ENCODE data around the gene PAX5.
A peak's percentile ranks its signal among the peaks of the same experiment; 100 is the strongest.

The PAX5 gene

DNA sequence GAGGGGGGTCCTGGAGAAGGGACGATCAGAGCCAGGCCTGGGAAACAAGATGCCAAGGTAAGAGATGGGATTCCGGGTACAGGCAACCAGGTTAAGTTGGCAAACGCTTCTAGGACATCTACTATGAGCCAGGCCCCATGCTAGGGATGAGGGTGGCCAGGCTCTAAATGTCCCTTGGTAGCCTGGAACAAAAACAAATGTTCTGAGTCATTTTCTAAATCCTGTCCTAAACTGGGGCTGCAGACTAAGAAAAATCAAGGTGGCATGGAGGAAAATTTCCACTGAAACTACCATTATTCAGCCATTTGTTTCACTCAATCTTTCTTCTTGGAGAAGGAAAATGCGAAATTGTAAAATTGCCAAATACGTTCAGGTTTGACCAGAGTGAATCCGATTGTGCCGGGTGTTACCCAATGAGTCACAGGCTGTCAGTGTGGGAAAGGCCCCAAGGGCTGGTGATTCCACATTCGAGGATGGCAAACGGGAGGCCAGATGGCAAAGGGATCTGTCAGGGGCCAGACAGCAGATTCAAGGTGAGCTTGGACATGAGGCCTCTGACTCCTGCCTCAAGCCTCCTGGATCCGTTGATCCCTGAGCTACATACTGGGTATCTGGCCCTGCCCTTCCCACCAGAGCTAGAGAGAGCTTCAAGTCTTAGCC is 57.6 kb downstream of the PAX5 start:
- DNase-seq (ENCODE audit: low read depth, low spot score) = no peak
- no peak overlapping the region for H3K4me3 ChIP-seq (ENCODE audit: low read depth, low read length)
- TF ChIP-seq CTCF (IDR thresholded peaks at IDR 0.05; ENCODE audit: low read depth, low read length) = no peak
- in situ Hi-C loops (cut with HindIII; ENCODE audit: low sequenced_read_pairs) = no loop called here

DNA sequence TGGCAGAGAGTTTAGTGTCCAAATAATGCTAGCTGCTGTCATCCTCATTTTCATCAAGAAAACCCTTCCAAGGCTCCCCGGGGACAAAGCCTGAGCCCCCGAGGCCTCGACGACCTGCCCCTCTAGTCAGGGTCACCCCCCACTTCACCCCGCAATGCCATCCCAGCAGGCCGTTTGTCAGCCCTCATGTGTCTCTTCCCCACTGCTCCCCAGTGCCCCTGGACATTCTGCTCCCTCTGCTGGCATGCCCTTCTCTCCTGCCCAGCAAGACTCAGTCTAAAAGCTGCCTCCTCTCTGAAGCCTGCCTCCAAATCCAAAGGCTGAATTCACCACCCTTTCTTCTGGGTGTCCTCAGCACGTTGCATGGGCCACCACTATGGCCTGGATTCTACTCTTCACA is 59.3 kb downstream of the PAX5 start:
- peak; percentile 30 for TF ChIP-seq CTCF (IDR thresholded peaks at IDR 0.05; ENCODE audit: low read depth, low read length)
- no peak overlapping the region for H3K4me3 ChIP-seq (ENCODE audit: low read depth, low read length)
- no peak for DNase-seq (ENCODE audit: low read depth, low spot score)
- in situ Hi-C loops (cut with HindIII; ENCODE audit: low sequenced_read_pairs) = no loop called here

DNA sequence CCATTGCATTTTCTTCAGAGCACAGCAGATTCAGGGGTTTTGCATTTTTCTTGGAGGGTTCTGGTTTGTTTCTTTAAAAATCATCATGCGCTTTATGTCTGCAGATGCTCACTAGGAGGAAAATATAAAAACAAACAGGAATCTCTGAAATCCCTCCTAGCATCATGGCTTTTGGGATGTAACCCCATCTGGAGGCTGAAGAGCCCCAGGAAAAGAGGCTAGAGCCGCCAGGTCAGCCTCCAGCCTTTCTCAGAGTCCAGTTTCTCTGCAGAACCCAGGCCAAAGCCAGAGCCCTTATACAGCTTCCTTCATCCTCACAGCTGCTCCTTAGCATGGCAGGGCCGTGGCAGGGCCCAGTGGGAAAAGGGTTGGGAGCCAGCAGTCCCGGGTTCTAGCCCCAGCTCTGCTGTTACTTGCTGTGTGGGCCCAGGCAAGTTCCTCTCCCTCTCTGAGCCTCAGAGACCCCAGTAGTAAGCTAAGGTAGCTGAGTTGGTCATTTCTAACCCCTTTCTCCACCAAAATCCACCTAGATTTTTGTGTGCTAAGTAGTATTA is 62.1 kb downstream of the PAX5 start:
- in situ Hi-C loops (cut with HindIII; ENCODE audit: low sequenced_read_pairs) = no loop called here
- no peak overlapping the region for H3K4me3 ChIP-seq (ENCODE audit: low read depth, low read length)
- TF ChIP-seq CTCF (IDR thresholded peaks at IDR 0.05; ENCODE audit: low read depth, low read length) = no peak
- no peak for DNase-seq (ENCODE audit: low read depth, low spot score)

DNA sequence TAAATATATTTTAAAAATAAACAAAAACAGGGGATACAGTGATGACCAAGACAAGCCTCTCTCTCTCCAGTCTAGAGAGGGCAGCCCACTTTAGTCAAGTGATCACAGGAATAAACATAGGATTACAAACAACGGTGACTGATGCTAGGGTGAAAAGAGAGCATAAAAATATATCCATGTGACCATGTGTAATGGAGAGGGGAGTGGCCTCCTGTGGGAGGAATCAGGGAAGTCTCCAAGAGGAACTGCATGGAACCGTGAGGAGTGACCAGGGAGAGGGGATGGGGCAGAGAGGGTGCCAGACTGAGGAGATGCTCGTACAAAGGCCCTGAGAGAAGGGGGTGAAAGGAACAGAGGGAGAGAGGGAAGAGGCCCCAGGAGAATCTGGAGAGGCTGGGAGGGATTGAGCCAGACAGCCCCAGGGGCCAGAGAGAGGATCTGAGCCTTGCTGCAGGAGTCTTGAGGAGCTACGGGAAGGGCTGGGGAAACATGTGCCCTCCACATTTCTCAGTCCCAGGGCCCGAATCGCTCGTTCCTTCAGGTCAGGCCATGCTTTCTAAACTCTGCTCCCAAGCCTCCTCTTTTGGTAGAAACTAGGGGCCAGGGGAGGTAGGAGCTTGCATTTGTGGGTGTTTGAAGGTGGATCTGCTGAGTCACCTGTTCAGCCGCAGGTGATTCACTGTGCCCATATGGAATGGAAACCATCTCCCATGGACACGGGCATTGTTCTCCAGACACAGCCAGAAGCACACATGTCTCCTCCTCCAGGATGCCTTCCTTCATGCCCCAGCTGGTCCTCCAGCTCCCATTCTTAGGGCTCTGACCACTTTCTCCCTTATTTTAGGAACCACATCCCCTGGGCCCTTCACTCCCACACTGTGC is 63.8 kb downstream of the PAX5 start:
- DNase-seq (ENCODE audit: low read depth, low spot score) = no peak
- TF ChIP-seq CTCF (IDR thresholded peaks at IDR 0.05; ENCODE audit: low read depth, low read length) = no peak
- no peak overlapping the region for H3K4me3 ChIP-seq (ENCODE audit: low read depth, low read length)
- in situ Hi-C loops (cut with HindIII; ENCODE audit: low sequenced_read_pairs) = no loop called here

DNA sequence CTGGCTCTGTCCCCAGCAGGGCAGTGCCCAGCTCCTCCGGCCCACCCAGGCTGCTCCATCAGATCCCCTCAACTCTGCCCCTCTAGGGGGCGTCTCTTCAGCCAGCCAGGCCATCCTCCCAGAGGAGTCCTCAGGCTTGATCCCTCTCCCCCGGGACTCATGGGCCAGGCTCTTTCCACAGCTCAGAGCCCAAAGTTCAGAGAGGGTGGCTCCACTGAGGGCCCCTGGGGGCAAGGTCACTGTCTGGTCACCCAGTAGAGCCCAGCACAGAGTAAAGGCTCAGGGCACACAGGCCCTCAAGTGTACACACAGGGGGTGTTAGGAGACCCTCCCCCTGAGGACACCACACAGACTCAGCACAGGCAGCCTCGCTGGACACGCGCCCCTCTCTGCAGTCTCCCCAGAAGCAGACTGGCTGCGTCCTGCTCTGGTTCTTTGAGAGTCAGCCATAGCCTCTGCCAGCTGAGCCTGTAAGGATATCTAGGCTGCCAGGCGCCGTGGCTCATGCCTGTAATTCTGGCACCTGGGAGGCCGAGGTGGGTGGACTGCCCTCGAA is 64.8 kb downstream of the PAX5 start:
- no peak for DNase-seq (ENCODE audit: low read depth, low spot score)
- peak; percentile 2 for TF ChIP-seq CTCF (IDR thresholded peaks at IDR 0.05; ENCODE audit: low read depth, low read length)
- in situ Hi-C loops (cut with HindIII; ENCODE audit: low sequenced_read_pairs) = no loop called here
- H3K4me3 ChIP-seq (ENCODE audit: low read depth, low read length) = no peak overlapping the region

DNA sequence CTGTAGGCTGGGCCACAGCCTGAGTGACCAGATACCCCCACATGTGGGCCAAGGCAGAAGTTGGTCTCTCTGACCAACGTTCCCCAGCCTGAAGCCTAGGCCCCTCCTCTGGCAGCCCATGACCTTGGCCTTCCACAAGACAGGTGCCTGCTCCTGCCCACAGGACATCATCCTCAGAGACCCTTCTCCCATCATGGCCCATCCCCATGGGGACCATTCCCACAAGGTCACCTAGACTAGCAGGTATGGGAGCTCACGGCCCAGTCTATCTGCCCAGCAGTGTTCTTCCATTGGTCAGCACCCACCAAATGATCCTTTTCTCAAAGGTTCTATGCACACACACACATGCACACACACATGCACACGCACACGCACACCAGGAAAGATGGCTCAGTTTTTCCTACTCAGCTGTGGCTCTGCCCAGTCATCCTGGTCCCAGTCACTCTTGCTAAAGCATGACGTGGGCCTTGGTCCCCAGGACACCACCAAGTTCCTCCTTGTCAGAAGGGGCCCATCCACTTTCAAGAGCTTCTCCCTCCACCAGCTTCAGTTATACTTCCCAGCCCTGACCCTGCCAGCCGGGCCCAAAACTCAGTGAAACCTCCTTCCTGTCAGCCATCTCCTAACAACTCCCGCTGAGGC is 65.4 kb downstream of the PAX5 start:
- H3K4me3 ChIP-seq (ENCODE audit: low read depth, low read length) = no peak overlapping the region
- DNase-seq (ENCODE audit: low read depth, low spot score) = no peak
- in situ Hi-C loops (cut with HindIII; ENCODE audit: low sequenced_read_pairs) = no loop called here
- no peak for TF ChIP-seq CTCF (IDR thresholded peaks at IDR 0.05; ENCODE audit: low read depth, low read length)

Measured in astrocyte of the spinal cord (primary cell).